MCF 10A (cell line): Measurements from ENCODE around the gene AKNA. TPM values are rescaled to one million over a fixed set of nuclear protein-coding genes. Genes with fewer than 3 reads are reported as not detected.

Source experiments
- BruUV-seq: library from RNA; stranded (reverse); fragments of 400-500 nt; replicated peaks from 2 replicates; lab custom pipeline; 2021; lab: Mats Ljungman, UMichigan
- CTCF ChIA-PET: fragments of 300-600 bp; sonication (Branson Sonifier 250); formaldehyde crosslinking; extraction: SDS; loops from one replicate; lab custom pipeline; 2021; ENCODE audit warnings: antibody characterized with exemption, inconsistent platforms; lab: Yijun Ruan, JAX
- POLR2A ChIA-PET: fragments of 300-600, 350-650 bp; sonication (Branson Sonifier 250); formaldehyde crosslinking; extraction: SDS; loops from one replicate; lab custom pipeline; 2020; ENCODE audit warnings: antibody characterized with exemption, inconsistent platforms; lab: Yijun Ruan, JAX
- DNase-seq: peaks from one replicate; pipeline ENCODE4 v3.0.0-alpha.2; 2018; ENCODE audit not compliant: unreplicated experiment
- H3K27ac Mint-ChIP-seq: one replicate; pipeline ENCODE4 v1.8.0; 2022; ENCODE audit warnings: mild to moderate bottlenecking, low read depth, mixed read lengths; ENCODE audit not compliant: unreplicated experiment
- H3K27me3 Mint-ChIP-seq: one replicate; pipeline ENCODE4 v1.8.0; 2022; ENCODE audit warnings: mixed read lengths; ENCODE audit not compliant: insufficient read depth, unreplicated experiment
- H3K36me3 Mint-ChIP-seq: one replicate; pipeline ENCODE4 v1.8.0; 2022; ENCODE audit warnings: mild to moderate bottlenecking, moderate library complexity, mixed read lengths; ENCODE audit not compliant: insufficient read depth, unreplicated experiment
- H3K4me1 Mint-ChIP-seq: one replicate; pipeline ENCODE4 v1.8.0; 2022; ENCODE audit warnings: mixed read lengths; ENCODE audit not compliant: insufficient read depth, unreplicated experiment
- H3K4me3 Mint-ChIP-seq: one replicate; pipeline ENCODE4 v1.8.0; 2022; ENCODE audit warnings: mild to moderate bottlenecking, moderate library complexity, mixed read lengths; ENCODE audit not compliant: unreplicated experiment
- H3K9me3 Mint-ChIP-seq: one replicate; pipeline ENCODE4 v1.8.0; 2022; ENCODE audit warnings: mixed read lengths; ENCODE audit not compliant: unreplicated experiment
- CTCF ChIP-seq: fragments of 200-600 bp; IDR thresholded peaks from one replicate; pipeline ENCODE4 v1.8.0; 2022; ENCODE audit warnings: antibody characterized with exemption, mild to moderate bottlenecking; ENCODE audit not compliant: unreplicated experiment
- intact Hi-C: fragments of 100-400 bp; cut with micrococcal nuclease; formaldehyde crosslinking; loops from 2 replicates; pipeline ENCODE4 v1.14.1; 2022
- total RNA-seq: library from RNA; stranded (reverse); gene quantifications from 2 replicates; pipeline ENCODE4 v1.2.3, GENCODE V29; 2022

AKNA gene
- total RNA-seq, 1 experiment from 2014 or later, result 10.9 TPM

DNA sequence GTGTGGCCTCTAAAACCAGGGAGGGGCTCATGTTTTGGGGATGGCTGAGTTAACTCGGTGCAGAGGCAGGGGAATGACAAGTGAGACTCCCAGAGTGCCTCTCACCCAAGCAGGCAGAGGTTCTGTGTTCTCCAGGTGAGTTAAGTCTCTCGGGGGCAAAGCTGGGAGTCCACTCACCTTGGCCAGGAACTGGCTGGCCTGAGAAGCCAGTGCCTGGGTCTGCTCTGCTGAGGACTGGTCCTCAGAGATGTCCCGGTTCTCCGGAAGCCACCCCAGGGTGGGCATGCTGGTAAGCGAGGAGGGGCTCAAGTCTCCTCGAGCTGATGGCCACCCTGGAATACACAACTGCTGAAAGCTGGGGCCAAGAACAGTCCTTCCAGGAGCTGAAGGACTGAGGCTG, 20.4 kb downstream of the AKNA start:
- DNase-seq, result no peak
- ChIA-PET CTCF (interaction anchor here (0.6 to 1.4 kb wide), 4 partner anchors 10 to 39 kb away, joined by 3 to 4 read pairs (median 3); no protein-coding TSS in a partner anchor), POLR2A (interaction anchor here (0.5 to 0.7 kb wide), 2 partner anchors 14 to 23 kb away, joined by 3 read pairs; no protein-coding TSS in a partner anchor)
- Mint-ChIP-seq H3K4me3 (no peak overlapping the region), H3K27ac (peak overlapping the region; percentile 73), H3K9me3 (no peaks in the 10 kb centered on the region), H3K4me1 (peaks cover 36% of the 10 kb centered on the region), H3K36me3 (no peaks in the 10 kb centered on the region), H3K27me3 (no peaks in the 10 kb centered on the region)
- intact Hi-C loops, result no loop called here
- TF ChIP-seq CTCF, result no peak
- no TSS peak for BruUV-seq

DNA sequence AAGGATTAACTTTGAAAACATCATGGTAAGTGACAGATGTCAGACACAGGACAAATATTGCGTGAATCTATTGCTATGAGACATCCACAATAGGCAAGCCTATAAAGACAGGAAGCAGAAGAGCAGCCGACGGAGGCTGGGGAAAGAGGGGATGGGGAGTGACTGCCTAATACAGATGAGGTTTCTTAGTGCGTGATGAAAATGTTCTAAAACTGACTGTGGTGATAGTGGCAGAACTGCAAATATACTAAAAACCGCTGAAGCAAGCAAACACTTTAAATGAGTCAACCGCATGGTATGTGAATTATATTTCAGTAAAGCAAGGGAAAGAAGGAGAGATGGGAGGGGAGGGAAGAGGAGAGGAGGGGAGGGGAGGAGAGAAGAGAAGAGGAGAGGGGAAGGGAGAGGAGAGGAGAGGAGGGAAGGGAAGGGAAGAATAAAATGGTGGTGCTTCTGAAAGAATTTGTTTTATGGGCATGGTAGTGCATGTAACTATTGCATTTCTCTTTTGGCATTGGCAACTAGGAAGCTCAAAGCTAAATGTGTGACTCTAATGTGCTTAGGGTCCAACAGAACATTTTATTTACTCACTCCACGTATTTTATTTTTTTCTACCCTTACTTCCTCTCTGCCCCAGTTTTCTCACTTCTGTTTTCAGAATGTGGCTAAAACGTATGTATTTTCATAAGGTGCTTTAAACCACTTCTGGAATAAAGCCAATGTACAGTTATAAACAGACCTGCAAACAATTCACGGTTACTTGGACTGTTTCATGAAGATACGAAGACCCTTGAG, 21.3 kb downstream of the AKNA start:
- intact Hi-C loops, result no loop called here
- BruUV-seq, result no TSS peak
- no peaks in the 10 kb centered on the region for H3K9me3 Mint-ChIP-seq
- H3K4me1 Mint-ChIP-seq, result peaks cover 29% of the 10 kb centered on the region
- H3K27me3 Mint-ChIP-seq, result no peaks in the 10 kb centered on the region
- CTCF ChIA-PET, result interaction anchor here (0.6 to 1.4 kb wide), 2 partner anchors 11 to 27 kb away, joined by 3 to 4 read pairs; no protein-coding TSS in a partner anchor
- TF ChIP-seq CTCF, result no peak
- H3K27ac Mint-ChIP-seq, result peak overlapping the region; percentile 73
- peaks cover 6% of the 10 kb centered on the region for H3K36me3 Mint-ChIP-seq
- POLR2A ChIA-PET, result interaction anchor here (0.7 kb wide), 1 partner anchor 13 kb away, joined by 3 read pairs; no protein-coding TSS in a partner anchor
- DNase-seq, result peak; percentile 70
- no peak overlapping the region for H3K4me3 Mint-ChIP-seq

- TF ChIP-seq CTCF, result no peak
- DNase-seq, result no peak
- ChIA-PET CTCF (interaction anchor here (0.5 kb wide), 2 partner anchors 39 to 88 kb away, joined by 3 read pairs; no protein-coding TSS in a partner anchor), POLR2A (interaction anchor here (0.6 to 3.1 kb wide), 6 partner anchors 8 to 134 kb away, joined by 3 to 11 read pairs (median 4); no protein-coding TSS in a partner anchor)
- no peak overlapping the region for H3K4me3 Mint-ChIP-seq
- peak overlapping the region; percentile 0 for H3K27ac Mint-ChIP-seq
- no peaks in the 10 kb centered on the region for H3K27me3 Mint-ChIP-seq
- intact Hi-C loops, result no loop called here
- H3K36me3 Mint-ChIP-seq, result peaks cover 8% of the 10 kb centered on the region
- peaks cover 27% of the 10 kb centered on the region for H3K4me1 Mint-ChIP-seq
- H3K9me3 Mint-ChIP-seq, result no peaks in the 10 kb centered on the region
- no TSS peak for BruUV-seq
Measured at GRCh38 chr9:114365194-114365593, 22.6 kb downstream of the AKNA start.
